GM19193 (cell line): ENCODE data around the gene TMSB15B.

Source experiments
- POLR2A ChIP-seq: IDR thresholded peaks from 4 replicates; pipeline ENCODE4 v1.6.1; 2011; ENCODE audit not compliant: insufficient read depth, insufficient read length; ENCODE audit errors: extremely low read depth

The TMSB15B gene

GRCh38 chrX:104013606-104014005 is 51.2 kb downstream of the TMSB15B start, which contains the start of gene H2BW1:
H2BW1 (minus strand) TSS chrX:104013708; CDS start chrX:104013576, 132 bp downstream.
- TF ChIP-seq POLR2A, result no peak
